Prostate gland (tissue), 2 donors: ENCODE results near the gene BNC2. TPM values are rescaled to one million over a fixed set of nuclear protein-coding genes. Genes with fewer than 3 reads are reported as not detected.
"Not testable (repeated sequence)": the region's sequence is repeated elsewhere in the genome, so short reads cannot be mapped to it uniquely, and the experiment has no call there.

Experiments
- DNase-seq: peaks from one replicate; pipeline ENCODE4 v3.0.0-alpha.2; 2019; ENCODE audit warnings: low spot score
- H3K27ac ChIP-seq, 2 donors: fragments of 200-600 bp; sonication (generic); 2 replicates each; pipeline ENCODE4 v1.5.1; 2017 to 2019
- H3K27me3 ChIP-seq: fragments of 200-600 bp; sonication (generic); replicated peaks from 2 replicates; pipeline ENCODE4 v1.5.1; 2019; ENCODE audit not compliant: insufficient read depth
- H3K36me3 ChIP-seq, 2 donors: fragments of 200-600 bp; sonication (generic); 1 replicate in 1 of 2; 2 replicates in 1 of 2; pipeline versions ENCODE4 v1.5.1 to v1.8.1; 2017 to 2019
- H3K4me1 ChIP-seq: fragments of 200-600 bp; sonication (generic); replicated peaks from 2 replicates; pipeline ENCODE4 v1.5.1; 2019
- H3K4me3 ChIP-seq, 2 donors: fragments of 200-600 bp; sonication (generic); 2 replicates each; pipeline ENCODE4 v1.5.1; 2017 to 2019
- H3K9me3 ChIP-seq: fragments of 200-600 bp; sonication (generic); 2 replicates; pipeline ENCODE4 v1.5.1; 2017
- POLR2A ChIP-seq: fragments of 450-650 bp; IDR thresholded peaks from one replicate; pipeline ENCODE4 v1.6.1; 2016; ENCODE audit warnings: antibody characterized with exemption, mild to moderate bottlenecking
- POLR2AphosphoS5 ChIP-seq: sonication (generic); formaldehyde crosslinking; IDR thresholded peaks from one replicate; pipeline ENCODE4 v1.6.1; 2017; ENCODE audit warnings: antibody characterized with exemption
- WGBS: methylation state at CpG from one replicate; pipeline ENCODE4 v1.1.5; 2018; 5-methylcytosine and 5-hydroxymethylcytosine counted together
- intact Hi-C: fragments of 100-400 bp; cut with DNase I; formaldehyde crosslinking; loops from one replicate; pipeline ENCODE4 v1.14.2; 2022
- total RNA-seq, 2 donors: library from RNA; depleted of rRNA; stranded (reverse); fragments of >200 nt; gene quantifications; one replicate each; pipeline ENCODE4 v1.1.0, GENCODE V29; 2016
- TF ChIP-seq, protein P1 (sequence below), 4 experiments: fragments of 200-600 bp in 2 of 4; fragments of 450-650 bp in 2 of 4; sonication (generic) in 2 of 4; IDR thresholded peaks; 1 replicate in 3 of 4; 2 replicates in 1 of 4; pipeline ENCODE4 v1.5.1; 2016 to 2019; ENCODE audit warnings: antibody characterized with exemption in 4 of 4, mild to moderate bottlenecking in 2 of 4, moderate library complexity in 2 of 4

BNC2 gene
- total RNA-seq, 2 donors from 2014 or later: 4.9 to 37.2 TPM

DNA sequence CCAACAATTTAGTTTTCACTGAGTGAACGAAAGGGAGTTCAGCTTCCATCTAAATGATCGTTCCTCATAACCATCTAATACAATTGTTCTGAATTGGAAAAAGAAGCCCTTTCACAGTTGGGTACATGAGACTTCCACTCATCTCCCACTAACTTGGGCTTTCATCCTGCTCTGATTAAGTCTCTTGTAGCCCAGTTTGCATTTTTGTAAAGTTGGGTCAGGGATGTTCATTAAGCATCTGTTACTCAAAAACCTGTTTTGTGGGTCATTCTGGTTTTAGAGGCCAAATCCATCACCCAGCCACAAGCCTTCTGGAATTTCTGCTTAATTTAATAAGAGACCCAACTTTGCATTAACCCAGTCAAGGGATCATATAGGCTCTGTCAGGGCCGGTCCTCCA, 385.3 kb downstream of the BNC2 start:
- Histone ChIP-seq H3K4me3 (no peak overlapping the region), H3K9me3 (no peaks in the 10 kb centered on the region), H3K27me3 (no peaks in the 10 kb centered on the region), H3K36me3 (no peaks in the 10 kb centered on the region), H3K27ac (no peak overlapping the region), H3K4me1 (no peaks in the 10 kb centered on the region)
- intact Hi-C loops: no loop called here
- no peak for DNase-seq
- WGBS: 73% methylated on average over 3 of the region's 3 CpGs
- no peak for TF ChIP-seq POLR2A
- TF ChIP-seq, protein P1, sequence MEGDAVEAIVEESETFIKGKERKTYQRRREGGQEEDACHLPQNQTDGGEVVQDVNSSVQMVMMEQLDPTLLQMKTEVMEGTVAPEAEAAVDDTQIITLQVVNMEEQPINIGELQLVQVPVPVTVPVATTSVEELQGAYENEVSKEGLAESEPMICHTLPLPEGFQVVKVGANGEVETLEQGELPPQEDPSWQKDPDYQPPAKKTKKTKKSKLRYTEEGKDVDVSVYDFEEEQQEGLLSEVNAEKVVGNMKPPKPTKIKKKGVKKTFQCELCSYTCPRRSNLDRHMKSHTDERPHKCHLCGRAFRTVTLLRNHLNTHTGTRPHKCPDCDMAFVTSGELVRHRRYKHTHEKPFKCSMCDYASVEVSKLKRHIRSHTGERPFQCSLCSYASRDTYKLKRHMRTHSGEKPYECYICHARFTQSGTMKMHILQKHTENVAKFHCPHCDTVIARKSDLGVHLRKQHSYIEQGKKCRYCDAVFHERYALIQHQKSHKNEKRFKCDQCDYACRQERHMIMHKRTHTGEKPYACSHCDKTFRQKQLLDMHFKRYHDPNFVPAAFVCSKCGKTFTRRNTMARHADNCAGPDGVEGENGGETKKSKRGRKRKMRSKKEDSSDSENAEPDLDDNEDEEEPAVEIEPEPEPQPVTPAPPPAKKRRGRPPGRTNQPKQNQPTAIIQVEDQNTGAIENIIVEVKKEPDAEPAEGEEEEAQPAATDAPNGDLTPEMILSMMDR (IDR thresholded peaks at IDR 0.05): no peak
- TF ChIP-seq POLR2AphosphoS5: no peak

DNA sequence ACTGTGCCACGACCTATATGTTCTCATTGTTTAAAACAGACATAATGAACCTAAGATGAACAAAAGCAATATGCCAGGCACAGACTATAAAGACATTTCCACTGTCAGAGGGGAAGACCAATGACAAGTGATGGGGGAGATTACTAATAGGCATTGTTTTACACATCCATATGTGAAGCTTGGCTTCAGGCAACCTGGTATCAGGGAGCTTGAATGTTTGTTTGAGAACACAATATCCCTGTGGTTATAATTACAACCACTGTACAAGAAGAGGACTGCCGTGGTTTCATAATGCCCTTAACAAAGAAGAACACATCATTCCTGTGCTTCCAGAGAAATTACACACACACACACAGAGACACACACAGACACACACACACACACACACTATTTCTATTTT, 385.7 kb downstream of the BNC2 start:
- H3K27me3 ChIP-seq: no peaks in the 10 kb centered on the region
- no peaks in the 10 kb centered on the region for H3K36me3 ChIP-seq
- no peak overlapping the region for H3K4me3 ChIP-seq
- no peaks in the 10 kb centered on the region for H3K4me1 ChIP-seq
- no peak for DNase-seq
- intact Hi-C loops: no loop called here
- 47% methylated on average over 2 of the region's 2 CpGs for WGBS
- no peak overlapping the region for H3K27ac ChIP-seq
- TF ChIP-seq POLR2AphosphoS5 (no peak), POLR2A (no peak)
- TF ChIP-seq, protein P1 (IDR thresholded peaks at IDR 0.05): no peak
- H3K9me3 ChIP-seq: no peaks in the 10 kb centered on the region

DNA sequence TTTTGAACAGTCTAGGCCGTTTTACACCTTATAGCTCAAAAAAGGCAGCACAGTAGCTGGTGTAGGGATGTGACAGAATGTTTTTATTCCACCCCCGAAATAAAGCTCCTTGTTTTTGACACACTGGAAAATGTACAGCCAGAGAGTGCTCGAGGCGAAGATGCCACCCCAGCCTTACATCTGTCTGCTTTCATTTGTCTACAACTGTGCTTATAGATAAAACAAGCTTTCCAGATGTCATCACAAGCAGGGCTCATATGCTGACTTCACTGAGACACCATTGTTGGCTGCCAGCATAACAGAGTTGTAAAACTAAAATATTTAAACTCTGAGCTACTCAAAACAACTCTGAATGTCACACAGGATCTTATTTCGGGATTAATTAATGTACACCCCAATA, 386.3 kb downstream of the BNC2 start:
- Histone ChIP-seq H3K36me3 (no peaks in the 10 kb centered on the region), H3K27me3 (no peaks in the 10 kb centered on the region), H3K4me3 (no peak overlapping the region), H3K27ac (no peak overlapping the region), H3K9me3 (no peaks in the 10 kb centered on the region), H3K4me1 (no peaks in the 10 kb centered on the region)
- TF ChIP-seq POLR2A: no peak
- TF ChIP-seq POLR2AphosphoS5: no peak
- TF ChIP-seq, protein P1 (IDR thresholded peaks at IDR 0.05): no peak
- DNase-seq: no peak
- WGBS: 43% methylated on average over 5 of the region's 5 CpGs
- intact Hi-C loops: no loop called here

DNA sequence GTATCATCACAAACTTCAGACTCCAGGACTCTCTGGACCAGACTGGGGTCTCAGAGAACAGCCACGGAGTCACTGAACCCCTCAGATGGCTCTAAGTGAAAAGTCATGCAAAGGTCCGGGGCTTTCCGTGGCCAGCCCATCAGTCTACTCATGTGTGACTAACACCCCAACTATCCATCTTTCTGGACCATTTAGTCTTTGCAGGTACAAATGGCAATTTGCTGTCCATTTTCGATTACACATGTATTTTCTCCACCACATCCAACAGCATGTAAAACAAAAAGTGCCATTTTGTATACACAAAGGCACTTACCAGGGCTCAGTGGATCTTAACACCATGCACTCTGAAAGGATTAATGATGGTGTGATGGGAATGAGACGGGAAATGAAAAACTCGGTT, 387.7 kb downstream of the BNC2 start:
- H3K4me1 ChIP-seq: no peaks in the 10 kb centered on the region
- 98% methylated on average over 6 of the region's 6 CpGs for WGBS
- no peaks in the 10 kb centered on the region for H3K9me3 ChIP-seq
- no peaks in the 10 kb centered on the region for H3K36me3 ChIP-seq
- H3K27ac ChIP-seq: no peak overlapping the region
- H3K27me3 ChIP-seq: no peaks in the 10 kb centered on the region
- DNase-seq: no peak
- no peak for TF ChIP-seq POLR2AphosphoS5
- no peak for TF ChIP-seq POLR2A
- TF ChIP-seq, protein P1 (IDR thresholded peaks at IDR 0.05): no peak
- H3K4me3 ChIP-seq: no peak overlapping the region
- intact Hi-C loops: no loop called here

DNA sequence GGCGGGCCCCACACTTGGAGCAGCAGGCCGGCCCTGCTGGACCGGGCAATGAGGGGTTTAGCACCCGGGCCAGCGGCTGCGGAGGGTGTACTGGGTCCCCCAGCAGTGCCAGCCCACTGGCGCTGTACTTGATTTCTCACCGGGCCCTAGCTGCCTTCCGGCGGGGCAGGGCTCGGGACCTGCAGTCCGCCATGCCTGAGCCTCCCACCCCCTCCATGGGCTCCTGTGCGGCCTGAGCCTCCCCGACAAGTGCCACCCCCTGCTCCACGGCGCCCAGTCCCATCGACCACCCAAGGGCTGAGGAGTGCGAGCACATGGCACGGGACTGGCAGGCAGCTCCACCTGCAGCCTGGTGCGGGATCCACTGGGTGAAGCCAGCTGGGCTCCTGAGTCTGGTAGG, 389.9 kb downstream of the BNC2 start:
- H3K27ac ChIP-seq, DNase-seq, H3K36me3 ChIP-seq, H3K4me1 ChIP-seq, H3K9me3 ChIP-seq, intact Hi-C loops, H3K4me3 ChIP-seq, H3K27me3 ChIP-seq: not testable (repeated sequence)
- 96% methylated on average over 19 of the region's 20 CpGs for WGBS
